Measurements from ENCODE around the gene MBNL3.

The MBNL3 gene

DNA sequence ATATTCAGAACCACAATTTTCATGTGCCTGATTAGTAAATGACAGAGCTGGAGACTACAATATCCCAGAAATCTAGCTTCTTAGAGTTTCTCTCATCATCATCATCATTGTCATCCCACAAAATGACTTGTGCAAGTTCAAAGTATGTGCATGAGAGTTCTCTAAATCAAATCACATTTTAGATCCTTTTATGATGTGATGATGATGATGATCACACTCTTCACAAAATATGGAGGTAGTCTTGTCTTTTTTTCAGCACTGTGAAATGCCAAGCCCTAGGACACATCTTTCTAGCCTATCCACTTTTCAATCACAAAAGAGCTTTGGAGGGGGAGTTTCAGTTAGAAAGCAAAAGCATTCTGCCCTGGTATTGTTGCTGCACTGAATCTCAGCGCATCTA lies 7.4 kb downstream of the MBNL3 start:
- H3K4me3 ChIP-seq (ENCODE audit: low read depth, low read length): no peak overlapping the region
- TF ChIP-seq, protein P1, sequence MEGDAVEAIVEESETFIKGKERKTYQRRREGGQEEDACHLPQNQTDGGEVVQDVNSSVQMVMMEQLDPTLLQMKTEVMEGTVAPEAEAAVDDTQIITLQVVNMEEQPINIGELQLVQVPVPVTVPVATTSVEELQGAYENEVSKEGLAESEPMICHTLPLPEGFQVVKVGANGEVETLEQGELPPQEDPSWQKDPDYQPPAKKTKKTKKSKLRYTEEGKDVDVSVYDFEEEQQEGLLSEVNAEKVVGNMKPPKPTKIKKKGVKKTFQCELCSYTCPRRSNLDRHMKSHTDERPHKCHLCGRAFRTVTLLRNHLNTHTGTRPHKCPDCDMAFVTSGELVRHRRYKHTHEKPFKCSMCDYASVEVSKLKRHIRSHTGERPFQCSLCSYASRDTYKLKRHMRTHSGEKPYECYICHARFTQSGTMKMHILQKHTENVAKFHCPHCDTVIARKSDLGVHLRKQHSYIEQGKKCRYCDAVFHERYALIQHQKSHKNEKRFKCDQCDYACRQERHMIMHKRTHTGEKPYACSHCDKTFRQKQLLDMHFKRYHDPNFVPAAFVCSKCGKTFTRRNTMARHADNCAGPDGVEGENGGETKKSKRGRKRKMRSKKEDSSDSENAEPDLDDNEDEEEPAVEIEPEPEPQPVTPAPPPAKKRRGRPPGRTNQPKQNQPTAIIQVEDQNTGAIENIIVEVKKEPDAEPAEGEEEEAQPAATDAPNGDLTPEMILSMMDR (IDR thresholded peaks at IDR 0.05; ENCODE audit: borderline replicate concordance, insufficient read depth, low read depth, low read length): no peak

DNA sequence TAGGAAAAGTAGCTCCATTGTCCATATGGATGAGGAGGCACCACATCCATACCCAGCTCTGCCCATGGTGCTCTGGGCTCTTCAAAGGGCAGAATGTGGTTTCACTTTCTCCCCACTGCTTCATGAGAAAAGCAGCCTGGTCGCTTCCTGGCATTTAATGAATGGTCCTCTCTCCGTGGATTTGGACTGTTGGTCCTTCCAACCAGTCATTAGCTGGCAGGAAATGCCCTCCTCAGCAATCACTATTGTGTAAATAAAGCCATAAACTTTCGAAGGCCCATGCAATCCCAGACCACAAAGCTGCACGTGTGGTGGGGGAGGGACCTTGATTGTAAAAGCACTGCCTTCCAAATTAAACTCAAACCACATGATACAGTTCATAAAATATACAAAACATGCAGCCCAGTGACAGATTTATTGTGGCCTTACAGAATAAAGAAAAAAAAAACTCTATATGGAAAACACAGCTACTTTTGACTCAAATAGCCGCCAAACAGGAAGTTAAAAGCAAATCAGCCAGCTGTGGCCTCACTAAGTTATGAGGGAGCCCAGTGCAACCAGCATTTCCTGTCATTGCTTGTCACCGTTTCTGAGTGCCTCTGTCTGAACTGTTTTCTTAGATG lies 8.1 kb downstream of the MBNL3 start:
- TF ChIP-seq, protein P1 (IDR thresholded peaks at IDR 0.05; ENCODE audit: borderline replicate concordance, insufficient read depth, low read depth, low read length): no peak
- peak overlapping the region; percentile 36 for H3K4me3 ChIP-seq (ENCODE audit: low read depth, low read length)

DNA sequence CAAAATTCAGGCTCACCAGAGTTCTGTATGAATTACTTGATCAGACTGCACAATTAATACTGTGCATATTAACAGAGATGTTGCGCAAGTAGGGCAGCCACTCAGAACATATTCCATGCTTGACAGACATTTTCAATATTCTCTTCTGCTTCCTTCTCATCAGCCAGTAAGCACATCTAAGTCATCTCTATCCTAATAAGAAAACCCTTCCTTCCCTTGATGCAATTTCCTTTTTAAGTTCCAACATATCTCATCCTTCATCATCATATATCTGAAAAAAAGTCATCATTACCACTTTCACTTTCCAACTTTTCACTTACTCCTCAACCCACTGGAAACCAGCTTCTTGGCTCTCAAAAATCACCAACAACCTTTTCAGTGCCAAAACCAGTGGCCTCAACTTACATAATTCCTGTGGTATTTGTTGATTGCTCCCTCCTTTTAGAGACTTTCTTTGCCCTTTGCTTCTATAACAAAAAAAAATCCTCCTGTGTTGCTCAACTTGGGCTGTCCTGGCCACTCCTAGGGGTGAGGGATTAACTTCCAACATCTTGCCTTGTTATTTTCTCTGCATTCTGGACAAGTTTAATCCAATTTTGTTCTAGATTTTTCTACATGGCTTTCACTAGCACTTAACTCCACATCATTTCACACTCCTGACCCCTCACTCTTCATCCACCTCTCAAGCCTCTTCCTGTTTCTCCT lies 14.1 kb downstream of the MBNL3 start:
- no peak overlapping the region for H3K4me3 ChIP-seq (ENCODE audit: low read depth, low read length)
- TF ChIP-seq, protein P1 (IDR thresholded peaks at IDR 0.05; ENCODE audit: borderline replicate concordance, insufficient read depth, low read depth, low read length): no peak

DNA sequence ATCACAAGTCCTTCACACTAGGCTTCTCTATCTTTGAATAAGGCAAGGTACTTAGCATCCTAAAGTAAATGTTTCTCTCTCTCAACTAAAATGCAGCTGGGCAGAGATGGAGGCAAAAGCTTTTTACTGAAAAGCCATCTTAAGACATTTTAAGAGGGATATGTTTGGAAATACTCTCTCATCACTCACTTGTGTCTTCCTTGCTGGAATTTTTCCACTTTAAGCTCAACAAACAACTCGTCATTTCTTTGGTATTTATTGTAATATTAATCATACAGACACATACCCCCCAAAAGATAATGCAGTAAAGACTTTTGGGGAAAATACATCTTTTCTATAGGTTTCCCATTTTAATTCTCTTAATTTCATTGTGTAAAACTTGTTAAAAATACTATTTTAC lies 16.4 kb downstream of the MBNL3 start:
- TF ChIP-seq, protein P1 (IDR thresholded peaks at IDR 0.05; ENCODE audit: borderline replicate concordance, insufficient read depth, low read depth, low read length): no peak
- no peak overlapping the region for H3K4me3 ChIP-seq (ENCODE audit: low read depth, low read length)

DNA sequence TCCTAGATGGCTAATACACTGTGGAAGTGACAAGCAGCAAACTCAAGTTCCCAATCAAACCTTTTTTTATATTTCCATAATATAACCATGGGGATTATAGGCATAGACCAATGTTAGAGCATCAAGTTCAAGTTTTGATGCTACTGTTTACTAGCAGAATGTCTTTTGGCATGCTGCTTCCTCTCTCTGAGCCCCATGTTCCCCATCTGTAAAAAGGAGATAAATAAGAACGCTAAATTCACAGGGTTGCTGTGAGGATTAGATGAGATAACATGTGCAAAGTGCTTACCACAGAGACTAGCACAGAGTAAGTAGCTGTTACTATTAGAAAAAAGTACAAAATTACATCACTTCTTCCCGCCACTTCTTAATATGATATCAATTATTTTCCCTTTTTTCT lies 18.0 kb downstream of the MBNL3 start:
- TF ChIP-seq, protein P1 (IDR thresholded peaks at IDR 0.05; ENCODE audit: borderline replicate concordance, insufficient read depth, low read depth, low read length): no peak
- no peak overlapping the region for H3K4me3 ChIP-seq (ENCODE audit: low read depth, low read length)

DNA sequence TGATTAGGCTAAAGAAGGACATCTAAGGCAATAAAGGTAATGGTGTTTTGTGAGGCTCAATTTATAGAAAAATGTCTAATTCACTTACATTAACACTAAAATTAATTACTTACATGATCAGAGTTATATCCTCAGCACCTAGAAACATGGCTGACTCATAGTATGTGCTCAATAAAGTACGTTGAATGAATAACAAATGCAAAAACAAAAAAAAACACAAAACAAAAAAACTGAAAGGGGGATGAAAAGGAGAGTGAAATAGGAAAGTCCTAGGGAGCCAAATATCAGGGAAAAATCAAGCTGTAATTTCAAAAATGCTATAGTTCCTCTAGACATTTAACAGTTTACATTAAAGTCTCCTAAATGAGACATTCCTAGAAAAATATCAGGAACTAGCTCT lies 18.7 kb downstream of the MBNL3 start:
- no peak overlapping the region for H3K4me3 ChIP-seq (ENCODE audit: low read depth, low read length)

More for the DNA sequence above, 18.7 kb downstream of the MBNL3 start:
- TF ChIP-seq, protein P1 (IDR thresholded peaks at IDR 0.05; ENCODE audit: borderline replicate concordance, insufficient read depth, low read depth, low read length): no peak
